ENCODE results near the gene ITPKB.
"Not testable (repeated sequence)": the region's sequence is repeated elsewhere in the genome, so short reads cannot be mapped to it uniquely, and the experiment has no call there.

Gene ITPKB

DNA sequence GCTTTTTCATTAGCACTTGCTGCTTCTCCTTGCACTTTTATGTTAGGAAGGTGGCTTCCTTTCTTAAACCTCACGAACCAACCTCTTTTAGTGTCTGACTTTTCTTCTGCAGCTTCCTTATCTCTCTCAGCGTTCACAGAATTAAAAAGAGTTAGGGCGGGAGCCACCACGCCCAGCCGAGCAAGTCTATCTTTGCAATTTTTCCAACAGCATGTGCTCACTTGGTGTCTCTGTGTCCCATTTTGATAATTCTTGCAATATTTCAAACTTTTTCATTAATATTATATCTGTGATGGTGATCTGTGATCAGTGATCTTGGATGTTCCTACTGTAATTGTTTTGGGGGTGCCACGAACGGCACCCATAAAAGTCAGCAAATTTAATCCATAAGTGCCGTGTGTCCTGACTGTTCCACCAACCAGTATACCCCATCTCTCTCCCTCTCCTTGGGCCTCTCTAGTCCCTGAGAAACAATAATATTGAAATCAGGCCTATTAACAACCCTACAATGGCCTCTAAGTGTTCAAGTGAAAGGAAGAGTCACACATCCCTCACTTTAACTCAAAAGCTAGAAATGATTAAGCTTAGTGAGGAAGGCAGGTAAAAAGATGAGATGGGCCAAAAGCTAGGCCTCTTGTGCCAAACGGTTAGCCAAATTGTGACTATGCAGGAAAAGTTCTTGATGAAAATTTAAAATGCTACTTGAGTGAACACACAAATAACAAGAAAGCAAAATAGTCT is 15.9 kb upstream of the ITPKB start:
- no peak for FAIRE-seq

DNA sequence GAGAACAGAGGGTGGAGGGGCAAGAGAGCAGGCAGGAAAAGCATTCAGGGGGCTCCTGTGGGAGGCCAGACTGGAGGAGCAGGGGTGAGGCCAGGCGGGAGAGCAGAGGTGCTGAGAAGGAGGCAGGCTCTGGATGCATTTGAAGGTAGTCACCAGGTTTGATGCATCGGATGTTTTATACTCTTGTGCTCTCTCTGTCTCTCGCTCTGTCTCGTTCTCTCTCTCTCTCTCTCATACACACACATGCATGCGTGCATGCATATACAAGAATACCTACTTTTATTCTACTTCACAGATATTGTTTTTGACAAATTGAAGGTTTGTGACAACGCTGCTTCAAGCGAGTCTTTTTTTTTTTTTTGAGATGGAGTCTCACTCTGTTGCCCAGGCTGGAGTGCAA is 15.0 kb upstream of the ITPKB start:
- no peak for FAIRE-seq

DNA sequence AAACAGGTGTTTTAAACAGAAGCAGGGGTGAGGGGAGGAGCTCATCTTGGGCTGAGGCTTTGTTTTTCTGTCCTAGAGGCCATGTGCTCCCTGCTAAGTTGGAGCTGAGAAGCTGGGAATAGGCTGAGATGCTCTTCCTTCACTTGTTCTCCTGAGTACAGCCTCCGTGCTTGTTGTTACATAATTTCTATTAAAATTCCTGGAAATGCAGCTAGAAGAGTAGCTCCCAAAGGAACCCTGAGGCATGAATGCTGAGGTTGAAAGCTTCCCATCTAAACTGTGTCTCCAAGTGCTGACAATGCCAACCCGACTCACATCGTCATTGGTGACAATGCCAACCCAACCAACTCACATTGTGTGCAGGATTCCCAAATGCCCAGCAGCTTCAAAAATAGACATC is 12.6 kb upstream of the ITPKB start:
- no peak for FAIRE-seq

DNA sequence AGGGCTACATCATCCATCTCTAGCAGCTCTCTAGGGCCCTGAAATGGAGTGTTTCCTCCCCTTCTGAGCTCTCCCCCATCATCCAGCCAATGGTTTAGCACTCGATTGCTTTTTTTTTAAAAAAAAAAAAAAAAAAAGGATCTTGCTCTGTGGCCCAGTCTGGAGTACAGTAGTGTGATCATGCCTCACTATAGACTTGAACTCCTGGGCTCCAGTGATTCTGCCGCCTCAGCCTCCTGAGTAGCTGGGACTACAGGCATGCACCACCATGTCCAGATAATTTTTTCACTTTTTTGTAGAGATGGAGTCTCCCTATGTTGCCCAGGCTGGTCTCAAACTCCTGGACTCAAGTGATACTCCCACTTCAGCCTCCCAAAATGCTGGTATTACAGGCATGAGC is 12.1 kb upstream of the ITPKB start:
- no peak for FAIRE-seq

DNA sequence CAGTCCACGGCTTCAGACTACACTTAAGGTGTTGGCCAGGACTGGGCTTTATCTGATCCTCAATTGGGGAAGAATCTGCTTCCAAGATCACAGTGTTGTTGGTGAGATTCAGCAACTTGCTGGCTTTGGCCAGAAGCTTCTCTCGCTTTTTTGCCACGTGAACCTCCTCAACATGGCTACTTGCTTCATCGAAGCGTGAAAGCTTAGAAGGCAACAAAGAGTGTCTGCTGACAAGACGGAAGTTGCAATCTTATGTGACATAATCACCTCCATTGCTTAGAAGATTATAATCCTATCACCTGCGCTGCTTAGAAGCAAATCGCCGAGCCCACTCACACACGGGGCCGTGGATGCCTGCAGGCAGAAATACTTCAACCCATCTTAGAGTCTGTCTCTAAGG is 10.4 kb upstream of the ITPKB start:
- no peak for FAIRE-seq

DNA sequence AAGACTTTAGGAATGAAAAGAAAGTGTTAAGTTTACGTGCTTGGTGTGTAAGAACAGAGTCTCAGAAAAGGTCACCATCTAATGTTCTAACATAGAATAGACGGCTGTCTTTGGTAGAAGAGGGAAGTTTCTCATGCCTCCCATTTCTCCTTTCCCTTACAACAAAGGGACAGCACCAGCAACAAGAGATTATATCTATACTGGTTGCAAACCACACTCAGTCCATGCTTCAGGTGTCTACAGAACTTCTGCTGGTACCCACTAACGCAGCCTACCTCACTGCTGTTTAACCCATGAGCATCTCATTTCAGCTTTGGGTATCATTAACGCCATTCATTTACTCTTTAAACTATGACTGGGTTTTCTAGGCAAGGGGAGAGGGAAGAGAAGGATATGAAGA is 9.2 kb upstream of the ITPKB start:
- no peak for FAIRE-seq

DNA sequence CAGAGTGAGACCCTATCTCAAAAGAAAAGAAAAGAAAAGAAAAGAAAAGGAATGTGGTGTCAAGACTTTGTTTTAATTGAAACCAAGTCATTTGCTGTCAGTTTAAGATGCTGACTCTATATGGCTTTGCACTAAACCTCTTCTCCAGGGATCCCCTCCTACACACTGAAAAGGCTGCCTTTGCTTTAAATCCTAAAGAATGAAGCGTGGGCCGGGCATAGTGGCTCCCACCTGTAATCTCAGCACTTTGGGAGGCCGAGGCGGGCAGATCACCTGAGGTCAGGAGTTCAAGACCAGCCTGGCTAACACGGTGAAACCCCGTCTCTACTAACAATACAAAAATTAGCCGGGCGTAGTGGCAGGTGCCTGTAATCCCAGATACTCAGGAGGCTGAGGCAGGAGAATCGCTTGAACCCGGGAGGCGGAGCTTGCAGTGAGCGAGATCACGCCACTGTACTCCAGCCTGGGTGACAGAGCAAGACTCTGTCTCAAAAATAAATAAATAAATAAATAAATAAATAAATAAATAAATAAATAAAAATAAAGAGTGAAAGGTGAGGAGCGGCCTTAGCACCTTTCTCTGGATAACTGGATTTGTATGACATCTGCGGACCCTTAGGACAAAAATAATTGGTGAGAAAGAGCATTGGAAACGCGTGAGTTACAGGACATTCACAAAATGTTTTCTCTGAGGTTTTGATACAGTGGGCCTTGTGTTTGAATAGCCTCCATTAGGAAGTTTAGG is 8.6 kb upstream of the ITPKB start:
- not testable (repeated sequence) for FAIRE-seq

DNA sequence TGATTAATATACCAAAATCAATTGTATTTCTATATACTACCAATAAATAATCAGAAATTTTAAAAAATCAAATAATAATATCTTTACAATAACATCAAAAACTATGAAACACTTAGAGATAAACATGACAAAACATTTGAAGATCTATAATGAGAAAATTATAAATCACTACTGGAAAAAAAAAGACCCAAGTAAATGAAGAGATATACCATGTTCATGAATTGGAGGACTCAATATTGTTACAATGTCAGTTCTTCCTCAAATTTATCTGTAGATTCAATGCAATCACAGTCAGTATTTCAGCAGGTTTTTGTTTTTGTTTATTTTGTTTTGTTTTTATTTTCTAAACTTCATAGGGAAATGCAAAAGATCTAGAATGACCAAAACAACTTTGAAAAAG is 4.2 kb upstream of the ITPKB start:
- peak; percentile 82 for FAIRE-seq

DNA sequence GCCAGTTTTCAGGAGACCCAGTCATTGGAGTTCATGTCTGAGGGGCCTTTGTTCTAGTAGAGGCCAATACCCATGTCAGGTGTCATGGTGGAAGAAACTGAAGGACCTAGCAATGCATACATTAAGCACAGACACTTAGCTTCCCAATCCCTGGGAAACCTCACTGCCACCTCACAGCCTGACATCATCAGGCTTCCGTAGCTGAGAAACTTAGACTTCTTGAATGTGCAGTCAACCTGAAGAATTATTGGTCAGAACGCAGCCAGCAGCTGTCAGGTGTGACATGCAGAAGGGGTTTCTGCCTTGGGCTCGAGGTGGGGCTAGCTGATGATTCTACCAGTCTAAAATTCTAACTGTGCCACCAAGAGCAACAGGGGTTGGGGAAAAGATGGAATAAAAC is 1.9 kb upstream of the ITPKB start:
- FAIRE-seq = no peak

DNA sequence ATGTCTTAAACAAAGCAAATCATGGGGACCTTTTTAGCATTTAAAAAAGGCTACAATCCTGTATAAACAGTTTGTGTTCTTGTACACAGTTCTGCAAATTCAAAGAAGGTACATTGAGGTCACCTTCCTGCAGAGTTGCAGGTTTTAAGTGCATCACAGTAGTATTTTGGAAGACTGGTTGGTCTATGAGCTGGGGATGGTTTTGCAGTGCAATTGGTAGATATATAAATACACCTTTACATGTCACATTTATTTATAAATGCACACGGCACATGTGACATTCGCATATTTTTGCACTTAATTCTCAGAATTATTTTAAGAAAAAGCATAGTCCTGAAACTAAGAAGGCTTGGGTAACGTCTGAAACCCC is 599 bp upstream of the ITPKB start:
- FAIRE-seq = no peak

DNA sequence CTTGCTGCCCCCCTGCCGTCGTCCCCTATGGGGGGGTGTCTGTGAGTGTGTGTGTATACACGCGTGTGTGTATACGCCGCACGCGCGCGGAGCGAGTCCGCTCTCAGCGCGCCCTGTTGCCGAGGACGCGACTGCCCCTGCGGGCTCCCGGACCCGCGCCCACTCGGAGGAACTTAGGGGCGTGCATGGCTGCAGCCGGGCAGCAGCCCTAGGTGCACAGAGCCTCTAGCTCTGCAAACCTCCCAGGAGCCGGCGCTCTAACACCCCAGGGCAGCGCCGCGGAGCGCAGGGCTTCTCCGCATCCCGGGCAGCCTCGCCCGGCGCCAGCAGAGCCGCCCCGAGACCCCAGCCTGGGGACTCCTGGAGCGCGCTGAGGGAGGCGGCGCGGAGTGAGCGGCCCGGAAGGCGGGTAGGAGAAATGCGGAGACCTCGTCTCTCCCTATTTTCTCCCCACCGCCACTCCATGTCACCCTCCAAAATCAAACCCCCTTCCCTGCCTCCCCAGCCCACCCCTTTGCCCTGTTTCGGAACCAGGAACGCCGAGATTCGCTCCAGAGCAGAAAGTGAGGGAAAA is 574 bp downstream of the ITPKB start:
- FAIRE-seq = no peak

DNA sequence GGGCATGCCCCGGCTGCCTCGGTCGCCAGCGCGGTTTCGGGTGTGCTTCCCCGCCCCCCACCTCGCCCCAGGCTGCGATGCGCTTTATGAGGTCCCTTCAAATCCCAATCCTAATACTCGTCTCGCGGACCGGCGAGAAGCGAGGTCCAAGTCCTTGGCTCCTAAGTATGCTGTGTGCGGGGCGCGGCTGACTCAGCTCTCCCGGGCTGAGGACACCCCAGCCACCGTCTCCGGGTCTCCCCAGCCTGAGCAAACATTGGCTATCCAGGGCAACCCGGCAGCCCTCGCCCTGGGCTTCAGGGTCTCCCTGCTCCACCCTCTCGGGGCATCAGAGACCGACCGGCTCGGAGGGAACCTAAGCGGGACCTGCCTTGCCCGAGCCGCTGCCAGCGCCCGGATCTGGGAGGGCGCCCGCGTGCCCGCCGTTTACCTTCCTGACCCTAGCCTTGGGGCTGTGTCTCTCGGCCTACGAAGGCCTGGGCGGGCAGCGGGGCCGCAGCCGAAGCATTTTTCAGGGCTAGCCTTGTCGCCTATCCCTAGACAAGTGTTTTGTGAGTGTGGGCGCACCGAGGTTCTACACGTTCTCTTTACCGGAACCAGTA is 1.2 kb downstream of the ITPKB start:
- FAIRE-seq = no peak

DNA sequence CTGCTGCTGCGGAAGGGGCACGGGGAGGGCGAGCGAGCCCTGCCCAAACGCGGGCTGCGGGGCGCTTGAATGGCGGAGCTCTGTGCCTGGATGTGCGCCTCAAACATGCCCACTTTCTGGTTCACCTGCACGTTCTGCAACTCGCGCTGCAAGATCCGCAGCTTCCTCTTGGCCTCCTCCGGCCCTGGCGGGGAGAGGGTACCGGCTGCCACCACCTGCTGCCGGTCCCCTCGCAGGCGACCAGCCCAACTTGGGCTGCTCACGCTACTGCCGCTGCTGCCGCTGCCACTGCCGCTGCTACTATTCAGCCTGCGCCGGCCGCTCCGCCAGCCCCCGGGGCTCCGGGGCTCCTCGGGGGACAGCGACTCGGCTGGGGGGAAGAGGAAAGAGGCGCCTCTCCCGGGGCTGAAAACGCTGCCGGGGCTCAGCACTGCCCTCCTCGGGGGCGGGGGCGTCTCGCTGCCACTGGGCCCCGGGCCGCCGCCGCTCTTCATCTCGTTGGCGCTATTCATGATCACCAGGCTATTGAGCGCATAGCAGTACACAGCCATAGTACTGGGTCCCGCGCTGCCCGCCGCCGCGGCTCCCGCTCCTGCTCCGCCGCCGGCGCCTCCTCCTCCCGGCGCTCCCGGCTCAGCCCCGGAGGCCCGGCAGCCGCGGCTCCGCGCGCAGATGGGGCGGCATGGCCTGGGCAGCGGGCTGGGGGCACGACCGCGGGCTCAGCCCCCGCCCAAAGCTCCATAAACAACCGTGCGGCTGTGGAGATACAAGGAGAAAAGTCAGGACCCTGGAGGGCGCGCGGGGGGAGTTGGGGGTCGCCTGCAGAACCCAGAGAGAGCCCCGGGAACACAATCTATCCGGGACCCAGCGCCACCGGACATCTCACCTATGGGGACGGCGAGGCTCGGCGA is 1.9 kb downstream of the ITPKB start:
- no peak for FAIRE-seq

DNA sequence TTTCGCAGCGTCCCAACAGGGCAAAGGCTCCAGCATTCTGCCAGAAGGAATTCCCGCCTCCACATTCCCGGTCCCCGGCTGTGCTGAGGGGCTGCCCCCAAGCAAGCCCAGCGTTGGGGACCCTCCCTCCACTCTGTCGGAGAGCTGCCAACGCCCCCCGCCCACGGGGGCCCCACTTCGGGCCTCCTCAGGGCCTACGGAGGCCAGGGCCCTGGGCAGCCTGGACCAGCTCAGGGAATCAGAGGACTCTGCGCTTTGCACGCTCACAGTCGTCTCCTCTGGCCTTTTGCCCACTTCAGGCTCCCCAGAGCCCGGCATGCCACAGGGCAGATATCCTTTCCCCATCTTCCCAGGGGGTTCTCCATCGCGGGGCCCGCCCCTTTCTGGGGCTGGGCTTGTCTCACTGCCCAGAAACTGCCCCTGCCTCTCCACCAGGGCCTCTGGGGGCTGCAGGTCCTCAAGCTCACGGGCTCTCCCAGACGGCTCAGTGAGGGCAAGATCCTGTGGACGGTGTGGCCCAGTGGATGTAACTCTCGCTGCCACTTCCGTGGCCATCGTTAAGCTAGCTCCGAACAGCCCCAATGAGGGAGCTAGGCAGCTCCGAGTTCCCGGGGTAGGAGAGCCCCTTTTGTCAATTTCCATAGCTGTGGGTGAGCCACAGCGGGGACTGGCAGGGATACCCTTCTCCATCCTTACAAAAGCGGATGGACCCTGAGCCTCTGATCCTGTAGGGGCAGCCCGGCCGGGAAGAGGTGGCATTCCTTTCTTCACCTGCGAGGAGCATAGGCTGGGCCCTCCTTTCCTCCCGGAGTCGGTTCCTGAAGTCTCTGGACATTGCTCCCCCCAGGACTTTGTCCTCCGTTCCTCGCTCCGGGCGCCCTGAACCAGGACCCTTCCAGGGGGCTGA is 2.8 kb downstream of the ITPKB start:
- FAIRE-seq = no peak

DNA sequence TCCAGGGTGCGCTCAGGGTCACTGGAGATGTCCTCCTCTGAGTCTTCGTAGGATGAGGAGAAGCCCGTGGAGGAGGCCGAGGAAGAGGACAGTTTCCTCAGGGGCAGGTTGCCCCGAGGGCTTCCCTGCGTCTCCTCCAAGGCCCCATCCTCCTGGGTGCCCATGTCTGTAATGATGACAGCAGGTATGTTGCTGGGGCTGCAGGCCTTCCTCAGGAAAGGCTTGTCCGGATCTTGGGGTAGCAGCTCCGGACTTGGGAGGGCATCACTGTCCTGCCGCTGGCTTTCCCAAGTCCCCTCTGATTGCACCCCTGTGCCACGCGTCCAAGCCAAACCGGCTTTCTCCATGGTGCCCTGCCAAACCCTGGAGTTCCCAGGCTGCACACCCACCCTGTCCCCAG is 3.5 kb downstream of the ITPKB start:
- no peak for FAIRE-seq

DNA sequence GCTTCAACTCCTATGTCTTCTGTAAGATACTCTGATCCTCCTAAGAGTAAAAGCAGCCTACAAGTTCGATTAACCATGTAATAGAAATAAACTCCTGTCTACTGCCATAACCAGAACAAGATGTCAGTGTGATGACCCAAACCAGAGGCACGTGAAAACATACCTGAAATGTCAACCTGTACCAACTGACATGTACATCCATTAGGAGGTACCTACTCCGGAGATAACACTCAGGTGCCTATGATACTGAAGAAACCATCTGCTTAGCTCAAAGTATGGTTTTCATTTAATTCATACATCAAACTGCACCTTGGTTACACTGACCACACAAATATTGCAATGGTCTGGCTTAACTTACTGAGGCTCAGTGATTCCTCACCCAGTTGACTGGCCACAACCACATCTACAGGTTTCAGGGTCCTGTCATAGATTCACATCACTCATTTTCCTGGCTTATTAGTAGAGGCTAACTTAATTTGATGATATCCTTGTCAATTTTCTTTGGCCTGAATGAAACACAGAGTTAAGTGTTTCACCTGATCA is 4.4 kb downstream of the ITPKB start:
- FAIRE-seq = no peak

DNA sequence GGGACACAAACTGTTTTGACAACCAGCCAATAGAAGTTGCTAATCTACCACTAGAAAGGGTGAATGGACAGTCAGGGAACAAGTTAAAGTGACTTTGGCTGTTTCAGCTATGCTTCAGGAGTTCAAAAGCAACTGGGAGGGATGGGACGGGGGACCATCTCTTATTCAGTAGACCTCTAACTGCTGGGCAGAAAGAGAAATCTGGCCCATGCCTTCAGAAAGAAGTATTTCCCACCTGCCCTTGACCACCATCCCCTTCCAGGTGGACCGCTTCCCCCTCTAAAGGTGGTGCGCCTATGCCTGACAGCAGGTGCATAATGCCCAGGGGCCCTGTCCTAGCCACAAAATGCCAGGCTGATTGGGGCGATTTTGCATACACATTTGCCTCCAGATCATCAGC is 5.2 kb downstream of the ITPKB start:
- no peak for FAIRE-seq

DNA sequence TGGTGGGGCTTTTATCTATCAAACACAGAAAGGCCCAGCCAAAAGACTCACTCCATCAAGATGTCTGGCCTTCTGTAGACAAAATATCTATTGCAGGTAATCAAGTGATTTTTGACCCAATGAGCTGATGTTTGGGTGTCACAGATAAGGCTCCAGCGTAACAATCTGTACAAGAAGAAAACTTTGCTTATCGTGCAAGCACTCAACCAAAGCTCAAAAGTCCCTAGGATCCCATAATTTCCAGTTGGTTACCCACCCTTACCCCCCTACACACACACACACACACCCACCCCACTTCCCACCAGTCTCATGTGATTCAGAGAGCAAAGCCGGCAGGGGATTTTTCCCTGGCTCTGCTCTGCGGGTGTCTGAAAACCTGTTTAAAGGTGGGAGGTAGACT is 5.8 kb downstream of the ITPKB start:
- FAIRE-seq = no peak

DNA sequence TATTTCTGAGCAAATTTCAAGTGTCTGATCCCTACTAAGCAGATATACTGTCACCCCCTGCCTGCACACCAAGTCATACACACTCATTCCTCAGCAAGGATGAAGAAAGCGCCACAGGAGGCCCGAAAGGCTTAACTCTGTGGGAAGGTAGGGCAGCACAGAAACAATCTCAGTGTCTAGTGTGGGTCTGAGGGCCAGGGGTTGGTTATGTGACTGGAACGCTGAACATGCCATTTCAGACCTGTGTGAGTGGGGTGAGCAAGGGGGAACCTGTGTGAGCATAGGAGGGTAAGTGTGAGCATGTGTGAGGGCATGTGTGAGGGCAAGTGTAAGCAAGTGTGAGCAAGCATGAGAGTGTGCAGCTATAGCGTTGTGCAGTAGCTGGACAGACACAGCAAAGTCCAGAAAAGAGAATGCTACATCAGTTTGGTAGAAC is 6.2 kb downstream of the ITPKB start:
- no peak for FAIRE-seq

DNA sequence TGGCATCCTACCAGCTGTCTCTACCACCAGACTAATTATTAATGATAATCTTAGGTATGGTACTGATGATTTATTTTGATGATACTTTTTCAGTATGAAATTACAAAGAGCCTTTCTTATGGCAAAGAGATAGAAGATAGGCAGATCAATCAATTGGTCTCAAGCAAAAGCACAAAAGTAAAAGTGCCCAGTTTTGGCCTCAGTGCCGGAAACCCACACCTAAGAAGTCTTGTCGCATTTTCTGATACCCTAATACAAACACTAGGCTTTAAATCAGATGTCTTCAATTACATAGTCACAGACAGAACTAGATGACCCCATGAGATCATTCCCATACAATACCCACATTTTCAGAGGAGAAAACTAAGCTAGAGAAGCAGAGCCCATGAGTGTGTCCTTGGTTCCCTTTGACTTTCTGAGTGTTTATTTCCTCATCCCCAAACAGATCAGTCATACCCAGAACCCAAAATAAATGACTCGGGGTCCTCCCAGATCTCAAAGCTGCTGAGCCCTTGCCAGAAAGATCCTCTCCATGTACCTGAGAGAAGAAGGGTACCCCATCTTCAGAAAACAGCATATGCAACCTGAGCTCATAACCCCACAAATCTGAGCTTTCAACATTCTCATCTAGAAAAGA is 7.7 kb downstream of the ITPKB start:
- no peak for FAIRE-seq

DNA sequence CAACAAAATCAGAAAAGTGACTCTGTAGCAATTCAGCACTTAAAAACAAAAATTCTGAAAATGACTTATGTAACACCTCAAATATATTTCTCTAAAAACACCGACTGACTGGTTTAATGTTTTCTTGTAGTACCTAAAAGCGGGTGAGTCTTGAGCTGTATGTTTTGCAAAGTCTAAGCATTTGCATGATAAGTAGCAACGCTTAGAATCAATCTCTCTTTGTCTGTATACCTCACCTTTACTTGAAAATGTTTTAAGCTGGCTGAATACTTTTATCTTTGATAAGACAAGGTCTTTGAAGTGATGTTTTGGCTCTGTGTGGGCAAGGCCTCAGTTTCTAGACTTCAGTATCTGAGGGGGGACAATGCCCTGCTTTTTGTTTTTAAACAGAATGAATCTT is 8.2 kb downstream of the ITPKB start:
- no peak for FAIRE-seq

Data from TTC549 (cell line).